Neural cell (in vitro differentiated cells): ENCODE results near the gene PARVG. TPM values are rescaled to one million over a fixed set of nuclear protein-coding genes. Genes with fewer than 3 reads are reported as not detected.

Source experiments
- H2AFZ ChIP-seq: fragments of 200-600, 300-800 bp; sonication (generic), shearing (Covaris generic); 2 replicates; pipeline ENCODE4 v1.6.0; 2014; ENCODE audit warnings: low read depth, mild to moderate bottlenecking, antibody characterized with exemption, low read length, moderate library complexity
- H3F3A ChIP-seq: fragments of 200-600 bp; shearing (Covaris generic); 2 replicates; pipeline ENCODE4 v1.6.1; 2016; ENCODE audit warnings: mild to moderate bottlenecking, moderate library complexity, mixed read lengths, antibody characterized with exemption, low read length; ENCODE audit not compliant: insufficient read depth, poor library complexity, severe bottlenecking
- H3K27ac ChIP-seq: fragments of 200-600, 300-800 bp; sonication (generic), shearing (Covaris generic); 2 replicates; pipeline ENCODE4 v1.5.1; 2014; ENCODE audit warnings: mild to moderate bottlenecking, low read length, moderate library complexity
- H3K27me3 ChIP-seq: fragments of 300-800, 200-600 bp; sonication (generic), shearing (Covaris generic); 2 replicates; pipeline ENCODE4 v1.6.0; 2014; ENCODE audit warnings: mild to moderate bottlenecking, low read depth, low read length, moderate library complexity; ENCODE audit not compliant: insufficient read depth
- H3K36me3 ChIP-seq: fragments of 300-800, 200-600 bp; sonication (generic), shearing (Covaris generic); 2 replicates; pipeline ENCODE4 v1.5.1; 2014; ENCODE audit warnings: mild to moderate bottlenecking, antibody characterized with exemption, low read length, moderate library complexity; ENCODE audit not compliant: insufficient read depth
- H3K4me2 ChIP-seq: fragments of 300-800, 200-600 bp; sonication (generic), shearing (Covaris generic); 2 replicates; pipeline ENCODE4 v1.6.0; 2014; ENCODE audit warnings: mild to moderate bottlenecking, low read length
- H3K4me3 ChIP-seq: fragments of 300-800, 200-600 bp; sonication (generic), shearing (Covaris generic); 2 replicates; pipeline ENCODE4 v1.5.1; 2014; ENCODE audit warnings: mild to moderate bottlenecking, low read length, moderate library complexity
- H3K79me2 ChIP-seq: fragments of 200-600 bp; shearing (Covaris generic); replicated peaks from 2 replicates; pipeline ENCODE4 v1.6.0; 2014; ENCODE audit warnings: mild to moderate bottlenecking, low read length, moderate library complexity; ENCODE audit not compliant: insufficient read depth
- H3K9ac ChIP-seq: fragments of 300-800, 200-600 bp; sonication (generic), shearing (Covaris generic); 2 replicates; pipeline ENCODE4 v1.6.1; 2016; ENCODE audit warnings: mild to moderate bottlenecking, low read length, mixed read lengths
- H3K9me2 ChIP-seq: fragments of 200-600 bp; shearing (Covaris generic); 2 replicates; pipeline ENCODE4 v1.6.1; 2016; ENCODE audit warnings: mild to moderate bottlenecking, low read length, mixed read lengths; ENCODE audit not compliant: insufficient read depth
- H3K9me3 ChIP-seq: fragments of 200-600, 300-800 bp; sonication (generic), shearing (Covaris generic); 2 replicates; pipeline ENCODE4 v1.6.1; 2016; ENCODE audit warnings: mild to moderate bottlenecking, mixed run types, low read length, moderate library complexity, mixed read lengths
- H4K20me1 ChIP-seq: fragments of 200-600 bp; shearing (Covaris generic); 2 replicates; pipeline ENCODE4 v1.6.1; 2016; ENCODE audit warnings: mild to moderate bottlenecking, mixed run types; ENCODE audit not compliant: insufficient read depth
- CTCF ChIP-seq: fragments of 450-650 bp; IDR thresholded peaks from 2 replicates; pipeline ENCODE4 v1.5.1; 2014; ENCODE audit warnings: antibody characterized with exemption, mild to moderate bottlenecking, moderate library complexity; ENCODE audit not compliant: poor library complexity, severe bottlenecking
- EP300 ChIP-seq: fragments of 450-650 bp; conservative IDR thresholded peaks from 2 replicates; pipeline ENCODE4 v1.6.1; 2014; ENCODE audit warnings: antibody characterized with exemption, mild to moderate bottlenecking, moderate library complexity; ENCODE audit not compliant: poor library complexity, severe bottlenecking
- EZH2 ChIP-seq: fragments of 200-600, 300-800 bp; shearing (Covaris generic), sonication (generic); IDR thresholded peaks from 2 replicates; pipeline ENCODE4 v1.6.1; 2014; ENCODE audit warnings: antibody characterized with exemption, low read length, borderline replicate concordance, mild to moderate bottlenecking; ENCODE audit not compliant: insufficient read depth, poor library complexity, severe bottlenecking
- MXI1 ChIP-seq: fragments of 450-650 bp; conservative IDR thresholded peaks from 2 replicates; pipeline ENCODE4 v1.6.1; 2014; ENCODE audit warnings: antibody characterized with exemption, mild to moderate bottlenecking; ENCODE audit not compliant: poor library complexity, severe bottlenecking
- POLR2AphosphoS5 ChIP-seq: IDR thresholded peaks from 2 replicates; pipeline ENCODE4 v1.6.1; 2012
- RAD21 ChIP-seq: fragments of 450-650 bp; conservative IDR thresholded peaks from 2 replicates; pipeline ENCODE4 v1.6.1; 2014; ENCODE audit warnings: antibody characterized with exemption, mild to moderate bottlenecking, moderate library complexity
- REST ChIP-seq: IDR thresholded peaks from 2 replicates; pipeline ENCODE4 v1.6.1; 2012; ENCODE audit warnings: borderline replicate concordance
- SMC3 ChIP-seq: fragments of 450-650 bp; conservative IDR thresholded peaks from 2 replicates; pipeline ENCODE4 v1.6.1; 2014; ENCODE audit warnings: antibody characterized with exemption, mild to moderate bottlenecking, moderate library complexity; ENCODE audit not compliant: poor library complexity
- TAF1 ChIP-seq: IDR thresholded peaks from 2 replicates; pipeline ENCODE4 v1.6.1; 2012; ENCODE audit warnings: low read depth
- polyA plus RNA-seq: library from polyadenylated mRNA; depleted of rRNA; stranded (reverse); fragments of >200 nt; gene quantifications from 2 replicates; pipeline ENCODE4 v1.2.3, GENCODE V29; 2014

PARVG gene
- polyA plus RNA-seq, 1 donor from 2014 or later: not detected

- Histone ChIP-seq H3K9me2 (no peaks in the 10 kb centered on the region), H4K20me1 (no peaks in the 10 kb centered on the region), H3K27ac (no peak overlapping the region), H3K4me2 (no peak overlapping the region), H2AFZ (no peak overlapping the region), H3K27me3 (no peaks in the 10 kb centered on the region), H3K9me3 (no peaks in the 10 kb centered on the region), H3K9ac (no peak overlapping the region), H3K79me2 (no peaks in the 10 kb centered on the region), H3F3A (no peaks in the 10 kb centered on the region), H3K4me3 (no peak overlapping the region), H3K36me3 (no peaks in the 10 kb centered on the region)
- no peak for TF ChIP-seq CTCF
- TF ChIP-seq POLR2AphosphoS5: no peak
- TF ChIP-seq RAD21: no peak
- no peak for TF ChIP-seq SMC3
- no peak for TF ChIP-seq EZH2
These were observed 22.5 kb downstream of the PARVG start for GRCh38 chr22:44203203-44203602.

GRCh38 chr22:44204739-44205515 is 24.2 kb downstream of the PARVG start:
- H3K4me3 ChIP-seq: no peak overlapping the region
- H4K20me1 ChIP-seq: no peaks in the 10 kb centered on the region
- H3K27ac ChIP-seq: no peak overlapping the region
- no peaks in the 10 kb centered on the region for H3K27me3 ChIP-seq
- H3K9me2 ChIP-seq: no peaks in the 10 kb centered on the region
- H3K79me2 ChIP-seq: no peaks in the 10 kb centered on the region
- H3F3A ChIP-seq: no peaks in the 10 kb centered on the region
- H3K9me3 ChIP-seq: peaks cover 7% of the 10 kb centered on the region
- no peak overlapping the region for H2AFZ ChIP-seq
- no peak overlapping the region for H3K4me2 ChIP-seq
- H3K9ac ChIP-seq: no peak overlapping the region
- H3K36me3 ChIP-seq: no peaks in the 10 kb centered on the region
- TF ChIP-seq POLR2AphosphoS5 (no peak), EZH2 (no peak), RAD21 (no peak), CTCF (no peak), MXI1 (no peak), TAF1 (no peak), REST (no peak), SMC3 (no peak), EP300 (no peak)
